Mesendoderm (in vitro differentiated cells): Measurements from ENCODE around the gene ABCC4. TPM values are rescaled to one million over a fixed set of nuclear protein-coding genes. Genes with fewer than 3 reads are reported as not detected.

ENCODE experiments used
- small RNA-seq: library from polyadenylated mRNA; stranded (forward); fragments of <200 nt; extraction: miRNeasy Mini kit (QIAGEN cat#:217004); gene quantifications from one replicate; pipeline ENCODE3, GENCODE V24; 2013; ENCODE audit not compliant: insufficient read depth

The ABCC4 gene

Small RNA genes lying within 50 kb of the gene (small RNA-seq; reads per million reads assigned to genes)
- not detected for gene RNU6-62P
- not detected for gene RNY3P8
- gene RNY4P27, result 0.72 reads per million
